H1 (cell line): ENCODE data around the gene ERVMER34-1. TPM values are rescaled to one million over a fixed set of nuclear protein-coding genes. Genes with fewer than 3 reads are reported as not detected.

Source experiments
- ASH2L ChIP-seq: fragments of 200-600, 300-600 bp; sonication (generic); IDR thresholded peaks from one replicate; pipeline ENCODE4 v1.7.1; 2017; ENCODE audit warnings: low read length
- CBX5 ChIP-seq: fragments of 300-800, 300-1000 bp; sonication (generic); IDR thresholded peaks from 2 replicates; pipeline ENCODE4 v1.7.1; 2016; ENCODE audit warnings: antibody characterized with exemption, low read length, low read depth
- CREB1 ChIP-seq: IDR thresholded peaks from 2 replicates; pipeline ENCODE4 v1.6.1; 2012; ENCODE audit warnings: inconsistent platforms
- MAFK ChIP-seq: IDR thresholded peaks from 2 replicates; pipeline ENCODE4 v1.6.1; 2012; ENCODE audit warnings: low read depth, mild to moderate bottlenecking, improper control_type of control experiment, low read length
- SIN3A ChIP-seq, 2 experiments: IDR thresholded peaks in 1 of 2; conservative IDR thresholded peaks in 1 of 2; 2 replicates each; pipeline ENCODE4 v1.6.1; 2011 to 2012; ENCODE audit warnings: low read length in 2 of 2, improper control_type of control experiment in 1 of 2, low read depth in 1 of 2, mild to moderate bottlenecking in 1 of 2
- TAF1 ChIP-seq: IDR thresholded peaks from 2 replicates; pipeline ENCODE4 v1.6.1; 2011; ENCODE audit warnings: mild to moderate bottlenecking, low read depth, low read length
- polyA plus RNA-seq, 7 experiments: library from polyadenylated mRNA; depleted of rRNA in 3 of 7; stranded (reverse) in 5 of 7; unstranded in 2 of 7; fragments of >200 nt in 5 of 7; fragments of 200-250 nt in 2 of 7; gene quantifications; 1 replicate in 5 of 7; 2 replicates in 1 of 7; 4 replicates in 1 of 7; pipeline versions ENCODE4 v1.2.1 to v1.2.3, GENCODE V29; 2011 to 2013; ENCODE audit warnings: missing spikeins in 2 of 7, mixed read lengths in 2 of 7
- total RNA-seq: library from RNA; stranded (reverse); fragmentation: NEBNext Ultra II Directional; extraction: Animal tissue kit (Norgen Biotek cat#: 25700); gene quantifications from 2 replicates; pipeline ENCODE4 v1.2.1, GENCODE V29; 2021

ERVMER34-1 gene
- total and polyA plus RNA-seq, 2 of the 8 experiments (the other 6 are each of a cell fraction or from before 2014, with no cell fraction given), result 14.2 to 34.3 TPM

- TF ChIP-seq CBX5 (no peak), SIN3A (conservative IDR thresholded peaks at IDR 0.05 in 1 of 2, IDR thresholded peaks at IDR 0.05 in 1 of 2; ENCODE audit: low read depth in 1 of 2, low read length in 2 of 2) (no peak), CREB1 (no peak), ASH2L (no peak), TAF1 (no peak), MAFK (no peak)
These were observed 1.7 kb upstream of the ERVMER34-1 start (continued) for GRCh38 chr4:52752936-52753335.
